ENCODE data around the gene ZNF143.

ZNF143 gene

GRCh38 chr11:9576701-9577381, 116.0 kb downstream of the ZNF143 start:
- DNase-seq = no peak

- DNase-seq = no peak
Observed at GRCh38 chr11:9577556-9577955, 116.7 kb downstream of the ZNF143 start.
